Esophagus muscularis mucosa (tissue), 4 donors: Measurements from ENCODE around the gene SEMA3G. TPM values are rescaled to one million over a fixed set of nuclear protein-coding genes. Genes with fewer than 3 reads are reported as not detected.

Experiments used
- DNase-seq: peaks from one replicate; pipeline ENCODE4 v3.0.0-alpha.2; 2017; ENCODE audit errors: extremely low spot score
- H3K27ac ChIP-seq, 4 donors: fragments of 200-600 bp; sonication (generic); replicated peaks in 1 of 4; 1 replicate in 3 of 4; 2 replicates in 1 of 4; pipeline ENCODE4 v1.5.1; 2016 to 2019; ENCODE audit warnings: mild to moderate bottlenecking in 1 of 4
- H3K27me3 ChIP-seq, 4 donors: fragments of 200-600 bp; sonication (generic); one replicate each; pipeline versions ENCODE4 v1.5.1 to v1.6.0; 2016 to 2019
- H3K36me3 ChIP-seq, 4 donors: fragments of 200-600 bp; sonication (generic); one replicate each; pipeline ENCODE4 v1.5.1; 2016 to 2019
- H3K4me1 ChIP-seq, 4 donors: fragments of 200-600 bp; sonication (generic); one replicate each; pipeline ENCODE4 v1.5.1; 2016 to 2019
- H3K4me3 ChIP-seq, 4 donors: fragments of 200-600 bp; sonication (generic); 1 replicate in 2 of 4; 2 replicates in 2 of 4; pipeline ENCODE4 v1.5.1; 2016 to 2019; ENCODE audit warnings: mild to moderate bottlenecking in 4 of 4, moderate library complexity in 1 of 4
- H3K9me3 ChIP-seq, 4 donors: fragments of 200-600 bp; sonication (generic); 1 replicate in 3 of 4; 2 replicates in 1 of 4; pipeline ENCODE4 v1.5.1; 2016 to 2019
- CTCF ChIP-seq, 3 experiments: fragments of 200-600 bp in 2 of 3; fragments of 450-650 bp in 1 of 3; sonication (generic) in 2 of 3; IDR thresholded peaks; one replicate each; pipeline ENCODE4 v1.5.1; 2017 to 2019; ENCODE audit warnings: antibody characterized with exemption in 3 of 3, mild to moderate bottlenecking in 2 of 3, moderate library complexity in 1 of 3
- EP300 ChIP-seq: sonication (generic); formaldehyde crosslinking; IDR thresholded peaks from one replicate; pipeline ENCODE4 v1.6.1; 2017; ENCODE audit warnings: antibody characterized with exemption
- POLR2A ChIP-seq: fragments of 450-650 bp; IDR thresholded peaks from one replicate; pipeline ENCODE4 v1.6.1; 2017; ENCODE audit warnings: antibody characterized with exemption, moderate library complexity, mild to moderate bottlenecking, low read depth
- POLR2AphosphoS5 ChIP-seq, 2 donors: sonication (generic); formaldehyde crosslinking; IDR thresholded peaks; one replicate each; pipeline ENCODE4 v1.6.1; 2017; ENCODE audit warnings: antibody characterized with exemption in 2 of 2
- WGBS: methylation state at CpG from one replicate; pipeline ENCODE4 v1.1.5; 2018; 5-methylcytosine and 5-hydroxymethylcytosine counted together
- intact Hi-C: fragments of 100-400 bp; cut with DNase I; formaldehyde crosslinking; loops from one replicate; pipeline ENCODE4 v1.15.1; 2023
- total RNA-seq, 4 donors: library from RNA; depleted of rRNA; stranded (reverse); fragments of >200 nt; gene quantifications; one replicate each; pipeline versions ENCODE4 v1.1.0 to v1.2.1, GENCODE V29; 2016

The SEMA3G gene
- total RNA-seq, 4 donors from 2014 or later: 7.1 to 39.2 (median 22.2) TPM

- 92% methylated on average over 17 of the region's 23 CpGs for WGBS
- no peak for DNase-seq
Measured at GRCh38 chr3:52441091-52441771, 3.7 kb downstream of the SEMA3G start.

GRCh38 chr3:52440671-52441070 lies 4.2 kb downstream of the SEMA3G start:
- intact Hi-C loops: no loop called here
- Histone ChIP-seq H3K27ac (no peak overlapping the region), H3K9me3 (no peaks in the 10 kb centered on the region), H3K4me1 (peaks cover 13 to 20% (median 18%) of the 10 kb centered on the region in 4 donors), H3K4me3 (no peak overlapping the region), H3K36me3 (peaks cover 0 to 19% (median 0%) of the 10 kb centered on the region in 4 donors), H3K27me3 (no peaks in the 10 kb centered on the region)
- DNase-seq: no peak
- WGBS: 93% methylated on average over 12 of the region's 14 CpGs
- TF ChIP-seq CTCF (IDR thresholded peaks at IDR 0.05) (no peak), POLR2A (no peak), POLR2AphosphoS5 (IDR thresholded peaks at IDR 0.05) (no peak), EP300 (no peak)

More at GRCh38 chr3:52441091-52441771, 3.7 kb downstream of the SEMA3G start:
- peaks cover 0 to 19% (median 0%) of the 10 kb centered on the region in 4 donors for H3K36me3 ChIP-seq
- H3K27ac ChIP-seq: no peak overlapping the region
- intact Hi-C loops: no loop called here
- no peak for TF ChIP-seq POLR2AphosphoS5 (IDR thresholded peaks at IDR 0.05)
- no peak for TF ChIP-seq EP300
- TF ChIP-seq POLR2A: no peak
- no peak for TF ChIP-seq CTCF (IDR thresholded peaks at IDR 0.05)
- peaks cover 13 to 21% (median 19%) of the 10 kb centered on the region in 4 donors for H3K4me1 ChIP-seq
- H3K4me3 ChIP-seq: no peak overlapping the region
- no peaks in the 10 kb centered on the region for H3K27me3 ChIP-seq
- no peaks in the 10 kb centered on the region for H3K9me3 ChIP-seq

- Histone ChIP-seq H3K27ac (no peak overlapping the region), H3K9me3 (no peaks in the 10 kb centered on the region), H3K27me3 (no peaks in the 10 kb centered on the region), H3K4me3 (no peak overlapping the region), H3K4me1 (peaks cover 11 to 16% (median 14%) of the 10 kb centered on the region in 4 donors), H3K36me3 (peaks cover 0 to 19% (median 0%) of the 10 kb centered on the region in 4 donors)
- intact Hi-C loops: no loop called here
- no peak for DNase-seq
- TF ChIP-seq POLR2A: no peak
- no peak for TF ChIP-seq EP300
- TF ChIP-seq CTCF (IDR thresholded peaks at IDR 0.05): no peak
- TF ChIP-seq POLR2AphosphoS5 (IDR thresholded peaks at IDR 0.05): no peak
- WGBS: 92% methylated on average over 11 of the region's 12 CpGs
Measured at GRCh38 chr3:52440249-52440551, 4.7 kb downstream of the SEMA3G start.

GRCh38 chr3:52439426-52440248 lies 5.3 kb downstream of the SEMA3G start:
- DNase-seq: no peak
- H3K4me3 ChIP-seq: no peak overlapping the region
- no peak for TF ChIP-seq EP300
- no peak for TF ChIP-seq POLR2A
- TF ChIP-seq CTCF (IDR thresholded peaks at IDR 0.05): no peak
- no peak for TF ChIP-seq POLR2AphosphoS5 (IDR thresholded peaks at IDR 0.05)
- peaks cover 0 to 19% (median 0%) of the 10 kb centered on the region in 4 donors for H3K36me3 ChIP-seq
- H3K27me3 ChIP-seq: no peaks in the 10 kb centered on the region
- H3K4me1 ChIP-seq: peaks cover 5 to 11% (median 9%) of the 10 kb centered on the region in 4 donors
- intact Hi-C loops: no loop called here
- WGBS: 84% methylated on average over 15 of the region's 16 CpGs
- no peak overlapping the region for H3K27ac ChIP-seq
- H3K9me3 ChIP-seq: no peaks in the 10 kb centered on the region
